Measurements from ENCODE around the gene UST. TPM values are rescaled to one million over a fixed set of nuclear protein-coding genes. Genes with fewer than 3 reads are reported as not detected.
"Not testable (repeated sequence)": the region's sequence is repeated elsewhere in the genome, so short reads cannot be mapped to it uniquely, and the experiment has no call there.

UST gene
- total RNA-seq, 2 experiments from 2014 or later, result 3.7 to 4.9 TPM

GRCh38 chr6:148769304-148769968 is 22.6 kb downstream of the UST start:
- Mint-ChIP-seq H3K27me3 (no peaks in the 10 kb centered on the region), H3K9me3 (no peaks in the 10 kb centered on the region), H3K4me3 (no peak overlapping the region), H3K4me1 (ENCODE audit: low read depth) (peaks cover 38% of the 10 kb centered on the region), H3K27ac (no peak overlapping the region), H3K36me3 (no peaks in the 10 kb centered on the region)
- ChIA-PET CTCF (interaction anchor here (1.5 kb wide), 1 partner anchor 12 kb away, joined by 5 read pairs; no protein-coding TSS in a partner anchor), POLR2A (no interaction called here)
- DNase-seq, result no peak
- intact Hi-C loops (cut with micrococcal nuclease), result no loop called here

GRCh38 chr6:148770408-148771211 is 23.8 kb downstream of the UST start:
- Mint-ChIP-seq H3K4me3 (no peak overlapping the region), H3K36me3 (no peaks in the 10 kb centered on the region), H3K9me3 (no peaks in the 10 kb centered on the region), H3K27me3 (no peaks in the 10 kb centered on the region), H3K4me1 (ENCODE audit: low read depth) (peaks cover 38% of the 10 kb centered on the region), H3K27ac (no peak overlapping the region)
- DNase-seq, result no peak
- ChIA-PET POLR2A (no interaction called here), CTCF (interaction anchor here (0.6 to 1.5 kb wide), 3 partner anchors 10 to 16 kb away, joined by 3 to 5 read pairs (median 5); no protein-coding TSS in a partner anchor)
- intact Hi-C loops (cut with micrococcal nuclease), result loop anchor here (1.0 kb wide), 1 partner anchor 8 kb away; no protein-coding TSS in a partner anchor

GRCh38 chr6:148771212-148771601 is 24.4 kb downstream of the UST start:
- H3K4me3 Mint-ChIP-seq, result no peak overlapping the region
- POLR2A ChIA-PET, result interaction anchor here (0.6 kb wide), 1 partner anchor 1143 kb away, joined by 3 read pairs; no protein-coding TSS in a partner anchor
- H3K27ac Mint-ChIP-seq, result no peak overlapping the region
- CTCF ChIA-PET, result interaction anchor here (0.6 to 1.2 kb wide), 3 partner anchors 10 to 16 kb away, joined by 3 to 6 read pairs (median 5); no protein-coding TSS in a partner anchor
- no peaks in the 10 kb centered on the region for H3K9me3 Mint-ChIP-seq
- H3K27me3 Mint-ChIP-seq, result no peaks in the 10 kb centered on the region
- H3K36me3 Mint-ChIP-seq, result no peaks in the 10 kb centered on the region
- intact Hi-C loops (cut with micrococcal nuclease), result no loop called here
- H3K4me1 Mint-ChIP-seq (ENCODE audit: low read depth), result peaks cover 36% of the 10 kb centered on the region
- DNase-seq, result no peak

- CTCF ChIA-PET, result interaction anchor here (1.2 kb wide), 1 partner anchor 9 kb away, joined by 6 read pairs; no protein-coding TSS in a partner anchor
- POLR2A ChIA-PET, result no interaction called here
- intact Hi-C loops (cut with micrococcal nuclease), result no loop called here
- no peak overlapping the region for H3K4me3 Mint-ChIP-seq
- no peaks in the 10 kb centered on the region for H3K9me3 Mint-ChIP-seq
- H3K27me3 Mint-ChIP-seq, result no peaks in the 10 kb centered on the region
- H3K36me3 Mint-ChIP-seq, result no peaks in the 10 kb centered on the region
- no peak for DNase-seq
- H3K27ac Mint-ChIP-seq, result no peak overlapping the region
- peaks cover 41% of the 10 kb centered on the region for H3K4me1 Mint-ChIP-seq (ENCODE audit: low read depth)
Measured at GRCh38 chr6:148771896-148772554, 25.2 kb downstream of the UST start.

- intact Hi-C loops (cut with micrococcal nuclease), result no loop called here
- Mint-ChIP-seq H3K9me3 (no peaks in the 10 kb centered on the region), H3K4me3 (no peak overlapping the region), H3K36me3 (no peaks in the 10 kb centered on the region), H3K4me1 (ENCODE audit: low read depth) (peaks cover 33% of the 10 kb centered on the region), H3K27me3 (no peaks in the 10 kb centered on the region), H3K27ac (no peak overlapping the region)
- DNase-seq, result no peak
- POLR2A ChIA-PET, result interaction anchor here (1.3 to 1.6 kb wide), 2 partner anchors 14 to 17 kb away, joined by 5 to 7 read pairs; no protein-coding TSS in a partner anchor
- CTCF ChIA-PET, result interaction anchor here (0.6 to 1.6 kb wide), 2 partner anchors 8 to 17 kb away, joined by 3 read pairs; no protein-coding TSS in a partner anchor
Measured at GRCh38 chr6:148775161-148775560, 28.3 kb downstream of the UST start.

GRCh38 chr6:148776321-148777308 is 29.8 kb downstream of the UST start:
- ChIA-PET CTCF (interaction anchor here (1.2 to 1.6 kb wide), 2 partner anchors 10 to 199 kb away, joined by 3 to 5 read pairs; no protein-coding TSS in a partner anchor), POLR2A (interaction anchor here (1.3 to 1.6 kb wide), 2 partner anchors 16 to 19 kb away, joined by 5 to 7 read pairs; no protein-coding TSS in a partner anchor)
- Mint-ChIP-seq H3K9me3 (no peaks in the 10 kb centered on the region), H3K4me1 (ENCODE audit: low read depth) (peaks cover 33% of the 10 kb centered on the region), H3K27me3 (no peaks in the 10 kb centered on the region), H3K36me3 (no peaks in the 10 kb centered on the region), H3K27ac (no peak overlapping the region), H3K4me3 (no peak overlapping the region)
- peak; percentile 37 for DNase-seq
- intact Hi-C loops (cut with micrococcal nuclease), result no loop called here

- CTCF ChIA-PET, result no interaction called here
Measured at GRCh38 chr6:148779142-148779562, 32.3 kb downstream of the UST start.

GRCh38 chr6:148780423-148780822 is 33.6 kb downstream of the UST start:
- not testable (repeated sequence) for H3K9me3 Mint-ChIP-seq, H3K27me3 Mint-ChIP-seq, DNase-seq, H3K27ac Mint-ChIP-seq, H3K4me3 Mint-ChIP-seq, H3K36me3 Mint-ChIP-seq
- H3K4me1 Mint-ChIP-seq (ENCODE audit: low read depth), result peaks cover 36% of the 10 kb centered on the region
- CTCF ChIA-PET, result interaction anchor here (0.7 to 1.4 kb wide), 6 partner anchors 11 to 45 kb away, joined by 3 to 10 read pairs (median 4); no protein-coding TSS in a partner anchor
- intact Hi-C loops (cut with micrococcal nuclease), result loop anchor here (5.0 kb wide), 1 partner anchor 33 kb away; the partner anchor contains the start of gene UST
- POLR2A ChIA-PET, result interaction anchor here (1.1 to 1.8 kb wide), 4 partner anchors 19 to 56 kb away, joined by 5 to 14 read pairs (median 9); no protein-coding TSS in a partner anchor

More at GRCh38 chr6:148779142-148779562, 32.3 kb downstream of the UST start:
- H3K27me3 Mint-ChIP-seq, result no peaks in the 10 kb centered on the region
- POLR2A ChIA-PET, result no interaction called here
- no peak for DNase-seq
- intact Hi-C loops (cut with micrococcal nuclease), result no loop called here
- H3K27ac Mint-ChIP-seq, result no peak overlapping the region
- no peaks in the 10 kb centered on the region for H3K36me3 Mint-ChIP-seq
- peaks cover 36% of the 10 kb centered on the region for H3K4me1 Mint-ChIP-seq (ENCODE audit: low read depth)
- H3K9me3 Mint-ChIP-seq, result no peaks in the 10 kb centered on the region
- no peak overlapping the region for H3K4me3 Mint-ChIP-seq

- intact Hi-C loops (cut with micrococcal nuclease), result loop anchor here (1.0 to 5.0 kb wide), 6 partner anchors 23 to 87 kb away; partner anchors contain the start of gene UST
- Mint-ChIP-seq H3K36me3 (no peaks in the 10 kb centered on the region), H3K9me3 (no peaks in the 10 kb centered on the region), H3K4me1 (ENCODE audit: low read depth) (peaks cover 36% of the 10 kb centered on the region), H3K27me3 (no peaks in the 10 kb centered on the region), H3K27ac (peak overlapping the region; percentile 78), H3K4me3 (peak overlapping the region; percentile 52)
- ChIA-PET CTCF (interaction anchor here (0.7 to 1.5 kb wide), 12 partner anchors 9 to 203 kb away, joined by 3 to 10 read pairs (median 4); no protein-coding TSS in a partner anchor), POLR2A (interaction anchor here (1.1 to 1.8 kb wide), 4 partner anchors 20 to 55 kb away, joined by 5 to 14 read pairs (median 9); no protein-coding TSS in a partner anchor)
- DNase-seq, result peak; percentile 49
Measured at GRCh38 chr6:148780918-148781436, 34.1 kb downstream of the UST start.

- Mint-ChIP-seq H3K27ac (no peak overlapping the region), H3K4me3 (no peak overlapping the region), H3K9me3 (peaks cover 12% of the 10 kb centered on the region), H3K36me3 (peaks cover 4% of the 10 kb centered on the region), H3K4me1 (ENCODE audit: low read depth) (peaks cover 6% of the 10 kb centered on the region), H3K27me3 (no peaks in the 10 kb centered on the region)
- ChIA-PET POLR2A (no interaction called here), CTCF (no interaction called here)
- no peak for DNase-seq
- intact Hi-C loops (cut with micrococcal nuclease), result no loop called here
Measured at GRCh38 chr6:148789948-148790347, 43.1 kb downstream of the UST start.
